Sigmoid colon (tissue), 4 donors: ENCODE measurements around the gene CAGE1.
"Not testable (repeated sequence)": the region's sequence is repeated elsewhere in the genome, so short reads cannot be mapped to it uniquely, and the experiment has no call there.

Experiments
- CTCF ChIP-seq, 4 experiments: fragments of 450-650 bp in 3 of 4; fragments of 200-600 bp in 1 of 4; IDR thresholded peaks; one replicate each; pipeline ENCODE4 v1.5.1; 2016 to 2019; ENCODE audit warnings: antibody characterized with exemption in 4 of 4, mild to moderate bottlenecking in 3 of 4, moderate library complexity in 2 of 4
- EP300 ChIP-seq, 4 donors: sonication (generic); formaldehyde crosslinking; IDR thresholded peaks; one replicate each; pipeline ENCODE4 v1.6.1; 2017; ENCODE audit warnings: antibody characterized with exemption in 4 of 4
- POLR2A ChIP-seq, 2 donors: fragments of 450-650 bp; IDR thresholded peaks; one replicate each; pipeline ENCODE4 v1.6.1; 2016; ENCODE audit warnings: antibody characterized with exemption in 2 of 2, mild to moderate bottlenecking in 2 of 2, moderate library complexity in 2 of 2
- POLR2AphosphoS5 ChIP-seq, 4 donors: sonication (generic); formaldehyde crosslinking; IDR thresholded peaks; one replicate each; pipeline ENCODE4 v1.6.1; 2017; ENCODE audit warnings: antibody characterized with exemption in 4 of 4

GRCh38 chr6:7351916-7352315, 37.6 kb downstream of the CAGE1 start:
- not testable (repeated sequence) for TF ChIP-seq POLR2A, CTCF, EP300, POLR2AphosphoS5 (IDR thresholded peaks at IDR 0.05)
